Esophagus muscularis mucosa (tissue), 4 donors: ENCODE measurements around the gene UST. TPM values are rescaled to one million over a fixed set of nuclear protein-coding genes. Genes with fewer than 3 reads are reported as not detected.

Experiments used
- DNase-seq: peaks from one replicate; pipeline ENCODE4 v3.0.0-alpha.2; 2017; ENCODE audit errors: extremely low spot score
- H3K27ac ChIP-seq, 4 donors: fragments of 200-600 bp; sonication (generic); replicated peaks in 1 of 4; 1 replicate in 3 of 4; 2 replicates in 1 of 4; pipeline ENCODE4 v1.5.1; 2016 to 2019; ENCODE audit warnings: mild to moderate bottlenecking in 1 of 4
- H3K27me3 ChIP-seq, 4 donors: fragments of 200-600 bp; sonication (generic); one replicate each; pipeline versions ENCODE4 v1.5.1 to v1.6.0; 2016 to 2019
- H3K36me3 ChIP-seq, 4 donors: fragments of 200-600 bp; sonication (generic); one replicate each; pipeline ENCODE4 v1.5.1; 2016 to 2019
- H3K4me1 ChIP-seq, 4 donors: fragments of 200-600 bp; sonication (generic); one replicate each; pipeline ENCODE4 v1.5.1; 2016 to 2019
- H3K4me3 ChIP-seq, 4 donors: fragments of 200-600 bp; sonication (generic); 1 replicate in 2 of 4; 2 replicates in 2 of 4; pipeline ENCODE4 v1.5.1; 2016 to 2019; ENCODE audit warnings: mild to moderate bottlenecking in 4 of 4, moderate library complexity in 1 of 4
- H3K9me3 ChIP-seq, 4 donors: fragments of 200-600 bp; sonication (generic); 1 replicate in 3 of 4; 2 replicates in 1 of 4; pipeline ENCODE4 v1.5.1; 2016 to 2019
- CTCF ChIP-seq, 3 experiments: fragments of 200-600 bp in 2 of 3; fragments of 450-650 bp in 1 of 3; sonication (generic) in 2 of 3; IDR thresholded peaks; one replicate each; pipeline ENCODE4 v1.5.1; 2017 to 2019; ENCODE audit warnings: antibody characterized with exemption in 3 of 3, mild to moderate bottlenecking in 2 of 3, moderate library complexity in 1 of 3
- EP300 ChIP-seq: sonication (generic); formaldehyde crosslinking; IDR thresholded peaks from one replicate; pipeline ENCODE4 v1.6.1; 2017; ENCODE audit warnings: antibody characterized with exemption
- POLR2A ChIP-seq: fragments of 450-650 bp; IDR thresholded peaks from one replicate; pipeline ENCODE4 v1.6.1; 2017; ENCODE audit warnings: antibody characterized with exemption, moderate library complexity, mild to moderate bottlenecking, low read depth
- POLR2AphosphoS5 ChIP-seq, 2 donors: sonication (generic); formaldehyde crosslinking; IDR thresholded peaks; one replicate each; pipeline ENCODE4 v1.6.1; 2017; ENCODE audit warnings: antibody characterized with exemption in 2 of 2
- WGBS: methylation state at CpG from one replicate; pipeline ENCODE4 v1.1.5; 2018; 5-methylcytosine and 5-hydroxymethylcytosine counted together
- intact Hi-C: fragments of 100-400 bp; cut with DNase I; formaldehyde crosslinking; loops from one replicate; pipeline ENCODE4 v1.15.1; 2023
- total RNA-seq, 4 donors: library from RNA; depleted of rRNA; stranded (reverse); fragments of >200 nt; gene quantifications; one replicate each; pipeline versions ENCODE4 v1.1.0 to v1.2.1, GENCODE V29; 2016

Gene UST
- total RNA-seq, 4 donors from 2014 or later, result 29.1 to 46.3 (median 32.4) TPM

DNA sequence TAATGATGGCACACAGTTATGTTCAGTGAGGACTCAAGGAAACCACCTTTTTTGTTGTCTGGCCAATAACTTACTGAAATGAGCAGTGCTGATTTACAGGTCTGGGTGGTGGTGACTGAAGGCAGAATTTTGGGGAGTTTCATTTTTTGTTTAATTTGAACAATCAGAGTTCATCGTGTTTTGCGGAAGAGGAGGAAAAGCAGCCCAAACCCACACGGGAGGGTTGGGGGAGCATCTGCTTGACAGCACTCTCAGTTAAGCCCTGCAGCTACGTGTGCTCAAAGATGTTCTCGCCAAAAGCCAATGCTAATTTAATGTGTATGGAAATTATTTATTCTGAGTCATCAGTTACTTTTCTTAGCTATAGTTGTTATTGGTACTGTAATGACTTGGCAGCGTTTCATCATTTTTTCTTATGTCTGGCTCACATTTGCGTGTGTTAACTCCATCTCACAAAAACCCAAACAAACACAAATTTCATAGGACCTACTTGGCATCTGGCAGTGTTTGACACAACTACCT is 89.2 kb downstream of the UST start:
- peaks cover 0 to 9% (median 4%) of the 10 kb centered on the region in 4 donors for H3K4me1 ChIP-seq
- TF ChIP-seq POLR2A (no peak), POLR2AphosphoS5 (IDR thresholded peaks at IDR 0.05) (no peak), EP300 (no peak), CTCF (IDR thresholded peaks at IDR 0.05) (no peak)
- H3K27me3 ChIP-seq, result no peaks in the 10 kb centered on the region
- intact Hi-C loops, result no loop called here
- no peak overlapping the region for H3K4me3 ChIP-seq
- 50% methylated on average over 7 of the region's 7 CpGs for WGBS
- H3K36me3 ChIP-seq, result no peaks in the 10 kb centered on the region
- no peak for DNase-seq
- no peak overlapping the region for H3K27ac ChIP-seq
- H3K9me3 ChIP-seq, result no peaks in the 10 kb centered on the region

DNA sequence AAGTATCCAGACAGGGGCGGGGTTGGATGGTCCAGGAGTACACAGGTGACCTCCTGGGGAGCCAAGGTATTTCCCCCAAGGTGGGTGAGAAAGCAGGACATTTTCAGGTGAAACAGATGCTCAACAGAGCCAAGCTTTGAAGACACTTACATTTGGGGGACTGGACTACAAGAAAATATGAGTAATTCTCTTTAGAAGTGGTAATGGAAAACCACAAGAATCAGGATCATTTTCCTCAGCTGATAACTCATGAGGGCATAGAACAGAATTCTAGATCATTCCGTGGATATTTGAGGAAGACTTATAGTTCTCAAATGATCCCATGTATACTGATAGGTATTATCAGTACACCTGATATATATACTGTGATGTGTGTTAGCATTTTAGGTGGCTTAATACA is 89.9 kb downstream of the UST start:
- H3K4me1 ChIP-seq, result peaks cover 0 to 9% (median 4%) of the 10 kb centered on the region in 4 donors
- no peak for DNase-seq
- no peaks in the 10 kb centered on the region for H3K9me3 ChIP-seq
- intact Hi-C loops, result no loop called here
- H3K27me3 ChIP-seq, result no peaks in the 10 kb centered on the region
- 87% methylated on average over 2 of the region's 2 CpGs for WGBS
- TF ChIP-seq POLR2AphosphoS5 (IDR thresholded peaks at IDR 0.05) (no peak), CTCF (IDR thresholded peaks at IDR 0.05) (no peak), EP300 (no peak), POLR2A (no peak)
- H3K36me3 ChIP-seq, result no peaks in the 10 kb centered on the region
- H3K27ac ChIP-seq, result no peak overlapping the region
- H3K4me3 ChIP-seq, result no peak overlapping the region

DNA sequence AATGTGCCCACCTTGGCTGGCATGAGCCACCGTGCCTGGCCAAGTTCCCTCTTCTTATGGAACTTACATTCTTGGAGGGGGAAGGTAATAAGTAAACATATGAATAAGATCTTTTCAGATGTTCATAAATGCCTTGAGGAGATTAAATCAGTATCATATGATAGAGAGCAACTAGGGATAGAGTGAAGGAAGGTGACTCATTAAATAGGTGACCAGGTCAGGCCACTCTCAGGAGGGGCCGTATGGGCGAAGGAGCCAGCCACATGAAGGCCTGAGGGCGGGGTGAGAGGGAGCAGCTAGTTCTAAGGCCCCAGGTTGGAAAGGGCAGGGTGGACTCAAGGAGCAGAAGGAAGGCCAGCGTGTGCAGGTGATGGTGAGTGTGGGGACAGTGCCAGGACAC is 91.1 kb downstream of the UST start:
- Histone ChIP-seq H3K9me3 (no peaks in the 10 kb centered on the region), H3K4me1 (peaks cover 0 to 9% (median 4%) of the 10 kb centered on the region in 4 donors), H3K4me3 (no peak overlapping the region), H3K27me3 (no peaks in the 10 kb centered on the region), H3K27ac (no peak overlapping the region), H3K36me3 (no peaks in the 10 kb centered on the region)
- no peak for TF ChIP-seq POLR2A
- TF ChIP-seq CTCF (IDR thresholded peaks at IDR 0.05), result no peak
- no peak for TF ChIP-seq POLR2AphosphoS5 (IDR thresholded peaks at IDR 0.05)
- TF ChIP-seq EP300, result no peak
- 83% methylated on average over 5 of the region's 5 CpGs for WGBS
- peak; percentile 85 for DNase-seq
- intact Hi-C loops, result no loop called here

DNA sequence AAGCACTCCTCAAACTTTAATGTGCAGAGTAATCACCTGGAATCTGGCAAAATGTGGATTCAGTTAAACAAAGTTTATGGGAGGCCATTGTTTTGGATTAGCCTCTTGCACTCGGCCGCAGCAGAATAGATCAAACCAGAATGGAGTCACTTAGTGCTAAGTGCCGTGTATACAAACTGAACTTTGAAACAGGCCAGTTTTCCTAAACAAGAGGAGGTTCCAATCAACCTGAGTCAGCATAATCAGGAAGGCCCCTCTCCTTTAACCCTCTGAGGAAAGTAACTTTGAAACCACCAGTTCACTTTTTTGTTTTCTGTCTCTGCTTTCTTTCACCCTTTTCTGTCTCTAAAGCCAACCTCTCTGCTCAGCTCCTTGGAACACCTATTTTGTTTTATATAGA is 92.2 kb downstream of the UST start:
- WGBS, result 90% methylated on average over 3 of the region's 3 CpGs
- no peak for DNase-seq
- TF ChIP-seq POLR2AphosphoS5 (IDR thresholded peaks at IDR 0.05), result no peak
- no peak for TF ChIP-seq CTCF (IDR thresholded peaks at IDR 0.05)
- TF ChIP-seq EP300, result no peak
- TF ChIP-seq POLR2A, result no peak
- Histone ChIP-seq H3K4me3 (no peak overlapping the region), H3K36me3 (no peaks in the 10 kb centered on the region), H3K4me1 (peaks cover 0 to 9% (median 4%) of the 10 kb centered on the region in 4 donors), H3K27ac (no peak overlapping the region), H3K27me3 (no peaks in the 10 kb centered on the region), H3K9me3 (no peaks in the 10 kb centered on the region)
- intact Hi-C loops, result no loop called here

GRCh38 chr6:148840256-148840655 is 93.4 kb downstream of the UST start:
- WGBS, result 80% methylated on average over 5 of the region's 5 CpGs
- intact Hi-C loops, result no loop called here

More at GRCh38 chr6:148840256-148840655, 93.4 kb downstream of the UST start:
- H3K9me3 ChIP-seq, result no peaks in the 10 kb centered on the region
- no peaks in the 10 kb centered on the region for H3K36me3 ChIP-seq
- H3K4me3 ChIP-seq, result no peak overlapping the region
- DNase-seq, result no peak
- TF ChIP-seq POLR2AphosphoS5 (IDR thresholded peaks at IDR 0.05), result no peak
- TF ChIP-seq EP300, result no peak
- no peak for TF ChIP-seq CTCF (IDR thresholded peaks at IDR 0.05)
- no peak for TF ChIP-seq POLR2A
- no peak overlapping the region for H3K27ac ChIP-seq
- no peaks in the 10 kb centered on the region for H3K27me3 ChIP-seq
- peaks cover 0 to 7% (median 3%) of the 10 kb centered on the region in 4 donors for H3K4me1 ChIP-seq
